OCI-LY7 (cell line): Measurements from ENCODE around the gene PPP1R9B.

Source experiments
- EZH2phosphoT487 ChIP-seq: fragments of 200-600 bp; sonication (generic); IDR thresholded peaks from 2 replicates; pipeline ENCODE4 v1.6.1; 2018; ENCODE audit warnings: low read depth, borderline replicate concordance, mild to moderate bottlenecking, mixed run types, antibody characterized with exemption, low read length, moderate library complexity, mixed read lengths
- TF ChIP-seq, protein P1 (sequence below): fragments of 200-600 bp; sonication (generic); conservative IDR thresholded peaks from 2 replicates; pipeline ENCODE4 v1.5.1; 2014; ENCODE audit warnings: mild to moderate bottlenecking, antibody characterized with exemption, low read length, moderate library complexity, mixed read lengths

DNA sequence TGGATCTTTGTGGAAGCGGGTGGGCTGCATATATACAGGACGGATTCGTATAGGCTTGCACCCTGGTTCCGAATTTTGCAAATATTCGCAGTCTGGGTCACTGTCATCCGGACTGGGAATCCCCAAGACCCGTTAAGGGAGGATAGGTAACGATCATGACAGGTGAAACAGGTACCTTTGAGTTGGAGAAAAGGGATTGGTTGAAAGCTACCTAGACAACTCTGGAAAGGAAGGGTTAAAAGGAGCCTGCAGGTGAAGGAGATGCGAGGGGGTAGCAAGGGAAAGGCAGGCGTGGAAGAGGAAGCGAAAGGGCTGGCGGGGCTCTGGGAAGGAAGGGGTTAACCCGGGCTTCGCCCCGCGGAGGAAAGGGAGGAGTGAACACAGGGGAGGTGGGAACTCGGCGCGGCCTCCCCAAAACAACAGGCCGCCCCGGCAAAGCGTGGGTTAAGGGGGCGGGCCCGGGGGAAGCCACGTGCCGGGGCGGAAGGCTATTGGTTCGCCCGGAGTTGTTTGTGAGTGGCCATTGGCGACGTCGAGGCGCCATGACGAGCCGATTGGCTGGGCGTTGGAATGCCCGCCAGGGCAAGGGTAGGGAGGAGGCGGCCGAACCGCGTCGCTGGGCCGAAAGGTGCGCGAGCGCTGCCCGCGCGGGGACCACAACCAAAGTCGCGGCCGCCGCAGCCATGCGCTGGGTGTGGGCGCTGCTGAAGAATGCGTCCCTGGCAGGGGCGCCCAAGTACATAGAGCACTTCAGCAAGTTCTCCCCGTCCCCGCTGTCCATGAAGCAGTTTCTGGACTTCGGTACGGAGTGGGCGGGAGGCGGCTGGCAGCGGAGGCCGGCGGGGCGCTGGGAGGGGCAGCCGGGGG is 55.5 kb downstream of the PPP1R9B start, which contains the start of gene PDK2:
- TF ChIP-seq, protein P1, sequence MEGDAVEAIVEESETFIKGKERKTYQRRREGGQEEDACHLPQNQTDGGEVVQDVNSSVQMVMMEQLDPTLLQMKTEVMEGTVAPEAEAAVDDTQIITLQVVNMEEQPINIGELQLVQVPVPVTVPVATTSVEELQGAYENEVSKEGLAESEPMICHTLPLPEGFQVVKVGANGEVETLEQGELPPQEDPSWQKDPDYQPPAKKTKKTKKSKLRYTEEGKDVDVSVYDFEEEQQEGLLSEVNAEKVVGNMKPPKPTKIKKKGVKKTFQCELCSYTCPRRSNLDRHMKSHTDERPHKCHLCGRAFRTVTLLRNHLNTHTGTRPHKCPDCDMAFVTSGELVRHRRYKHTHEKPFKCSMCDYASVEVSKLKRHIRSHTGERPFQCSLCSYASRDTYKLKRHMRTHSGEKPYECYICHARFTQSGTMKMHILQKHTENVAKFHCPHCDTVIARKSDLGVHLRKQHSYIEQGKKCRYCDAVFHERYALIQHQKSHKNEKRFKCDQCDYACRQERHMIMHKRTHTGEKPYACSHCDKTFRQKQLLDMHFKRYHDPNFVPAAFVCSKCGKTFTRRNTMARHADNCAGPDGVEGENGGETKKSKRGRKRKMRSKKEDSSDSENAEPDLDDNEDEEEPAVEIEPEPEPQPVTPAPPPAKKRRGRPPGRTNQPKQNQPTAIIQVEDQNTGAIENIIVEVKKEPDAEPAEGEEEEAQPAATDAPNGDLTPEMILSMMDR, result no peak
- no peak for TF ChIP-seq EZH2phosphoT487
